Camera-type eye (tissue), 1 donor: ENCODE measurements around the gene KRT34. TPM values are rescaled to one million over a fixed set of nuclear protein-coding genes. Genes with fewer than 3 reads are reported as not detected.

Experiments used
- total RNA-seq: library from RNA; depleted of rRNA; stranded (reverse); fragments of >200 nt; gene quantifications from one replicate; pipeline ENCODE4 v1.2.3, GENCODE V29; 2014

The KRT34 gene
- not detected for total RNA-seq

DNA sequence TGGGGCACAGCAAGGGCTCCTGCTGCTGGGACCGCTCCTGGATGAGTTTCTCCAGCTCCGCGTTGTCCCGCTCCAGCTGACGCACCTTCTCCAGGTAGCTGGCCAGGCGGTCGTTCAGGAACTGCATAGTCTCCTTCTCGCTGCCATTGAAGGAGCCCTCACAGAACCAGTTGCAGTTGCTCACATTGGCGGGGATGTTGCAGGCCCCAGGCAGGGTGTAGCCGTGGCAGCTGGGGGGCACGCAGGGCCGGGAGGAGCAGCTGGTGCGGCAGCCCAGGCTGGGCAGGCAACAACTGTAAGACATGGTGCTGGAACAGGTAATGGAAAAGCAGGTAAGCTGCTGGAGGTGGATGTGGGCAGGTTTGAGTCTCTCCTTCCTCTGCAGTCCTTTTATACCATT, at the start of gene KRT34:
Gene KRT34 (minus strand): TSS at position 364 of the 400 bp plus-strand sequence. CDS start 60 bp downstream, at position 304.

DNA sequence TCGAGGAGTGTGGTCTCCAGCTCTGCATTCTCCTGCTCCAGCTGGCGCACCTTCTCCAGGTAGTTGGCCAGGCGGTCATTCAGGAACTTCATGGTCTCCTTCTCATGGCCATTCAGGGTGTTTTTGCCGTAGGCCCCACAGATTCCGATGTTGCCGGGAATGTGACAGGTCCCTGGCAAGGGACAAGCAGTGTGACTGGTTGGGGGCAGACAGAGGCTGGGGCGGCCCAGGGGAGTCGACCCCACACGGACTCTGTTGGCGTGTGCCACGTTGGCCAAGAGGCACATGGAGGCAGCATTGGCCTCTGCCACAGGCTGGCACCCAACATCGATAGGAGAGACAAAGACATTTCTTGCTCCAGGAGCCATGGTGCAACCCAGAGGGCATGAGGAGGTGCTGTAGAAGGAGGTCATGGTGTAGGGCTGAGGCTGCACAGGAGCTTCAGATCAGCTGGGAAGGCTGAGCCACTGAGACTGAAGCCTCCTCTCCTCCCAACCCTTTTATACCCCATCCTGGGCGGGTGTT, 42.1 kb upstream of the KRT34 start, which contains the start of gene KRT37:
Gene KRT37 (minus strand): TSS at position 475 of the 525 bp plus-strand sequence. CDS start 62 bp downstream, at position 413.

DNA sequence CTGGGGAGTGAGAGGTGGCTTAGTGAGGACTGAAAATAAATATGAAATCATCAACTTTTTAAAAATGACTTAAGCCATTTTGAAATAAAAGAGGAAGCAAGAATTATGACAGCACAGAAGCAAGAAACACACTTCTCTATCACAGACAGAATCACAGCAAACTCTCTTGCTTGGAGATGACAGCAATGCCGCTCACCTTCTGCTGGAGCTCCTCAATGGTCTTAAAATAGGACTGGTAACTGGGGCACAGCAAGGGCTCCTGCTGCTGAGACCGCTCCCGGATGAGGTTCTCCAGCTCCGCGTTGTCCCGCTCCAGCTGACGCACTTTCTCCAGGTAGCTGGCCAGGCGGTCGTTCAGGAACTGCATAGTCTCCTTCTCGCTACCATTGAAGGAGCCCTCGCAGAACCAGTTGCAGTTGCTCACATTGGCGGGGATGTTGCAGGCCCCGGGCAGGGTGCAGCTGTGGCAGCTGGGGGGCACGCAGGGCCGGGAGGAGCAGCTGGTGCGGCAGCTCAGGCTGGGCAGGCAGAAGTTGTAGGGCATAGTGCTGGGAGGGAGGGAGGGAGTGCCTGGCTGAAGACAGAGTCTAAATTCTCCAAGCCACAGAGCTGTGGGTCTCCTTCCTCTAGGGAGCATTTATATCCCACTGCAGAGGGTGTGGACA, 15.0 kb upstream of the KRT34 start, which contains the start of gene KRT31:
Gene KRT31 (minus strand): TSS at position 613 of the 665 bp plus-strand sequence. CDS start 69 bp downstream, at position 544.

DNA sequence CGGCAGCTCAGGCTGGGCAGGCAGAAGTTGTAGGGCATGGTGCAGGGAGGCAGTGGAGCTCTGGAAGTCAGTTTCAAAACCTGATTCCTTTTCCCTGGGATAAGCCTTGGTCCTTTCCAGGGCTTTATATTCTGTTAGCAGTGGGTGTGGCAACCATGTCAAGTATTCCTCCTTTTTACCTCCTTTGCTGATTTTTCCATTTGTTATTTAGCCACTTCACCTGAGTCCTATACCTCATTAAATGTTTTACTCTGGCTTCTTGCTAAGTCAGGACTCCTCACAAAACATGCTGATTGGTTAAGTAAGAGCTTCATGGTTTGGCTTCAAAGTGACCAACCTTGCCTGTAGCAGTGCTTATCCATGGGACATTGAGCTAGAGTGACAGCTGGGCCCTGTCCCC, 12.4 kb downstream of the KRT34 start, which contains the start of gene KRT33B:
Gene KRT33B (minus strand): TSS at position 101 of the 400 bp plus-strand sequence. CDS start 63 bp downstream, at position 38.

DNA sequence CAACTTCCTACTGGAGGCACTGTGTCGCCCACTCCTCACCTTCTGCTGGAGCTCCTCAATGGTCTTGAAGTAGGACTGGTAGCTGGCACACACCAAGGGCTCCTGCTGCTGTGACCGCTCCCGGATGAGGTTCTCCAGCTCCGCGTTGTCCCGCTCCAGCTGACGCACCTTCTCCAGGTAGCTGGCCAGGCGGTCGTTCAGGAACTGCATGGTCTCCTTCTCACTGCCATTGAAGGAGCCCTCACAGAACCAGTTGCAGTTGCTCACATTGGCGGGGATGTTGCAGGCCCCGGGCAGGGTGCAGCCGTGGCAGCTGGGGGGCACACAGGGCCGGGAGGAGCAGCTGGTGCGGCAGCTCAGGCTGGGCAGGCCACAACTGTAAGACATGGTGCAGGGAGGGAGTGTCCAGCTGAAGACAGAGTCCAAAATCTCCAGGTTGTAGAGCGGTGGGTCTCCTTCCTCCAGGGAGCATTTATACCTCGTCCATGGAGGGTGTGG, 31.7 kb downstream of the KRT34 start, which contains the start of gene KRT33A:
Gene KRT33A (minus strand): TSS at position 448 of the 498 bp plus-strand sequence. CDS start 61 bp downstream, at position 387.

Other genes starting within 250 kb of the KRT34 start
- gene KRTAP4-6, start 241.8 kb downstream of the KRT34 start, total RNA-seq = not detected
- not detected for gene KRTAP4-5, start 232.5 kb downstream of the KRT34 start, total RNA-seq
- gene KRTAP4-4, start 221.6 kb downstream of the KRT34 start, total RNA-seq = not detected
- gene KRTAP4-3, start 214.1 kb downstream of the KRT34 start, total RNA-seq = not detected
- gene KRTAP4-2, start 204.1 kb downstream of the KRT34 start, total RNA-seq = not detected
- not detected for gene KRTAP4-1, start 197.4 kb downstream of the KRT34 start, total RNA-seq
- not detected for gene KRTAP9-1, start 192.4 kb downstream of the KRT34 start, total RNA-seq
- not detected for gene KRTAP9-2, start 155.7 kb downstream of the KRT34 start, total RNA-seq
- not detected for gene KRTAP9-3, start 149.9 kb downstream of the KRT34 start, total RNA-seq
- gene KRTAP9-8, start 144.3 kb downstream of the KRT34 start, total RNA-seq = 0.44 TPM
- gene KRTAP9-4, start 132.6 kb downstream of the KRT34 start, total RNA-seq = not detected
- not detected for gene KRTAP9-9, start 126.9 kb downstream of the KRT34 start, total RNA-seq
- gene KRTAP9-6, start 116.9 kb downstream of the KRT34 start, total RNA-seq = not detected
- not detected for gene KRTAP9-7, start 106.6 kb downstream of the KRT34 start, total RNA-seq
- gene KRTAP29-1, start 79.5 kb downstream of the KRT34 start, total RNA-seq = not detected
- not detected for gene KRTAP16-1, start 73.0 kb downstream of the KRT34 start, total RNA-seq
- not detected for gene KRTAP17-1, start 66.6 kb downstream of the KRT34 start, total RNA-seq
- not detected for gene KRT33A, start 31.5 kb downstream of the KRT34 start, total RNA-seq
- gene KRT33B, start 12.5 kb downstream of the KRT34 start, total RNA-seq = not detected
- gene KRT31, start 15.3 kb upstream of the KRT34 start, total RNA-seq = not detected
- gene KRT37, start 42.3 kb upstream of the KRT34 start, total RNA-seq = not detected
- gene KRT38, start 58.7 kb upstream of the KRT34 start, total RNA-seq = not detected
- gene KRT32, start 85.1 kb upstream of the KRT34 start, total RNA-seq = not detected
- not detected for gene KRT35, start 98.8 kb upstream of the KRT34 start, total RNA-seq
- not detected for gene KRT36, start 107.6 kb upstream of the KRT34 start, total RNA-seq
- gene KRT13, start 123.3 kb upstream of the KRT34 start, total RNA-seq = 200 TPM
- 80.3 TPM for gene KRT15, start 136.6 kb upstream of the KRT34 start, total RNA-seq
- gene KRT19, start 146.0 kb upstream of the KRT34 start, total RNA-seq = 131 TPM
- gene KRT9, start 189.8 kb upstream of the KRT34 start, total RNA-seq = not detected
- 51.0 TPM for gene KRT14, start 204.6 kb upstream of the KRT34 start, total RNA-seq
- 0.66 TPM for gene KRT16, start 230.5 kb upstream of the KRT34 start, total RNA-seq
- gene KRT17, start 242.3 kb upstream of the KRT34 start, total RNA-seq = 39.9 TPM